Liver (tissue), 3 donors: ENCODE data around the gene ILRUN.

ENCODE experiments used
- ATF3 ChIP-seq: IDR thresholded peaks from 2 replicates; pipeline ENCODE4 v1.6.1; 2016; ENCODE audit warnings: antibody characterized with exemption
- CTCF ChIP-seq: fragments of 150-350 bp; IDR thresholded peaks from 2 replicates; pipeline ENCODE4 v1.5.1; 2017; ENCODE audit warnings: improper control_type of control experiment, low read depth, low read length; ENCODE audit not compliant: missing input control
- EGR1 ChIP-seq, 2 donors: IDR thresholded peaks; 2 replicates each; pipeline ENCODE4 v1.6.1; 2016 to 2018; ENCODE audit warnings: antibody characterized with exemption in 2 of 2, low read depth in 2 of 2
- FOXA1 ChIP-seq: IDR thresholded peaks from 2 replicates; pipeline ENCODE4 v1.6.1; 2016; ENCODE audit warnings: antibody characterized with exemption
- GABPA ChIP-seq, 2 donors: IDR thresholded peaks in 1 of 2; conservative IDR thresholded peaks in 1 of 2; 2 replicates each; pipeline ENCODE4 v1.6.1; 2016; ENCODE audit warnings: antibody characterized with exemption in 2 of 2, mild to moderate bottlenecking in 1 of 2, moderate library complexity in 1 of 2
- HNF4A ChIP-seq, 2 donors: conservative IDR thresholded peaks; 2 replicates each; pipeline ENCODE4 v1.6.1; 2016; ENCODE audit warnings: antibody characterized with exemption in 2 of 2, mild to moderate bottlenecking in 2 of 2
- HNF4G ChIP-seq: IDR thresholded peaks from 2 replicates; pipeline ENCODE4 v1.6.1; 2016; ENCODE audit warnings: antibody characterized with exemption
- MAX ChIP-seq: IDR thresholded peaks from 2 replicates; pipeline ENCODE4 v1.6.1; 2016; ENCODE audit warnings: antibody characterized with exemption
- RAD21 ChIP-seq, 2 donors: IDR thresholded peaks; 2 replicates each; pipeline ENCODE4 v1.6.1; 2016; ENCODE audit warnings: antibody characterized with exemption in 2 of 2, mild to moderate bottlenecking in 2 of 2
- REST ChIP-seq: IDR thresholded peaks from 2 replicates; pipeline ENCODE4 v1.6.1; 2016; ENCODE audit warnings: antibody characterized with exemption, mild to moderate bottlenecking
- RXRA ChIP-seq, 2 donors: IDR thresholded peaks; 2 replicates each; pipeline ENCODE4 v1.6.1; 2017 to 2018; ENCODE audit warnings: antibody characterized with exemption in 2 of 2, mild to moderate bottlenecking in 1 of 2
- SP1 ChIP-seq: IDR thresholded peaks from 2 replicates; pipeline ENCODE4 v1.6.1; 2018; ENCODE audit warnings: antibody characterized with exemption, mild to moderate bottlenecking
- TAF1 ChIP-seq: conservative IDR thresholded peaks from 2 replicates; pipeline ENCODE4 v1.6.1; 2016; ENCODE audit warnings: antibody characterized with exemption, mild to moderate bottlenecking
- YY1 ChIP-seq: IDR thresholded peaks from 2 replicates; pipeline ENCODE4 v1.6.1; 2016; ENCODE audit warnings: antibody characterized with exemption, mild to moderate bottlenecking
- donor health status: healthy.
- donor health status: healthy.

GRCh38 chr6:34654061-34654710 lies 42.4 kb downstream of the ILRUN start:
- no peak for TF ChIP-seq CTCF
- TF ChIP-seq YY1: no peak
- no peak for TF ChIP-seq MAX
- TF ChIP-seq FOXA1: no peak
- no peak for TF ChIP-seq EGR1 (IDR thresholded peaks at IDR 0.05; ENCODE audit: low read depth in 2 of 2)
- no peak for TF ChIP-seq REST
- TF ChIP-seq HNF4G: no peak
- no peak for TF ChIP-seq TAF1
- TF ChIP-seq ATF3: no peak
- no peak for TF ChIP-seq RXRA (IDR thresholded peaks at IDR 0.05)
- no peak for TF ChIP-seq GABPA (IDR thresholded peaks at IDR 0.05 in 1 of 2, conservative IDR thresholded peaks at IDR 0.05 in 1 of 2)
- no peak for TF ChIP-seq SP1
- TF ChIP-seq RAD21 (IDR thresholded peaks at IDR 0.05): no peak
- no peak for TF ChIP-seq HNF4A (conservative IDR thresholded peaks at IDR 0.05)
